ENCODE measurements around the gene CEP70. TPM values are rescaled to one million over a fixed set of nuclear protein-coding genes. Genes with fewer than 3 reads are reported as not detected.
"Not testable (repeated sequence)": the region's sequence is repeated elsewhere in the genome, so short reads cannot be mapped to it uniquely, and the experiment has no call there.

Gene CEP70
- total RNA-seq, 2 donors from 2014 or later = 19.7 to 22.6 TPM

GRCh38 chr3:138458774-138459499 lies 135.1 kb downstream of the CEP70 start:
- DNase-seq = no peak
- no peaks in the 10 kb centered on the region for H3K4me1 Mint-ChIP-seq (ENCODE audit: low read depth)
- H3K36me3 Mint-ChIP-seq (ENCODE audit: insufficient read depth in 2 of 2) = no peaks in the 10 kb centered on the region
- H3K9me3 Mint-ChIP-seq = no peaks in the 10 kb centered on the region
- H3K4me3 Mint-ChIP-seq = no peak overlapping the region
- no peaks in the 10 kb centered on the region for H3K27me3 Mint-ChIP-seq (ENCODE audit: low read depth)
- no peak for ATAC-seq (replicated peaks in 1 of 2)
- H3K27ac Mint-ChIP-seq = no peak overlapping the region

DNA sequence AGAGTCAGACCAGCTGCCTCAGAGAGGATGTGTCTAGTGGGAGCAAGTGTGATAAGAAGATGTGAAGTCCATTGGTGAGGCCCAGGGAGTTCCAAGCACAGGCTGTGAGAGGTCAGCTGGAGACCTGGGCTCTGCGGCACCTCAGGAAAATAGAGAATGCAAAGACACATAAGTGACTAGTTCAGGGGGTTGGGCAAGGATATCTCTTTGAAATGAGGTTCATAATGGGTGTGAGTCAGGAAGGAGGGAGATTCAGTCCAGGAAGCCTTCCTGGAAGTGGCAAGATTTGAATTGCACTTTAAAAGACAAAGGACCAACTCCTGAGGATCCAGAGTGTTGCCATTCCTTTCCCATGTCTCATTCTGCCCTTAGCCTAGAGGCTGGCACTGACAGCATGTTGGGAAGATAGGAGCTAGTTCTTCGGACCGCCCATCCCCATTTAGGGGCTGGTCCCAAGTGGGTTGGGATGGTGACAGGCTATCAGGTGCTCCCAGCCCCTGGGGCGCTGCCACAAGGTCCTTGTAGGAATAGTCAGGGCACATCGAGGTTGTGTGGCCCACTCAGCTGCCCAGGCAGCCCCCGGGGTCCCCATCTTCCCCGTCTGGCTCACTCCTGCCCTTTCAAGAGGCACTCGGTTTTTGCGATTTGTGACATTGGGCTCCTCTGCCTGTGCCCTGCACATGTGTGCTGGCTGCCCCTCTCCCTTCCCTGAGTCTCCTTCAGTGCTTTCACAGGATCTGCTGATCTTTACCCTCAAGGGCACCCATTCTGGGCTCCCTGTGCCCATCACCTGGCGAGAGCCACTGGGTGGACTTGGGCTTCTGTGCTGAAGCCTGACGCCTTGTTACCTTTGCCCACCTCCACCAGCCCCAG lies 136.0 kb downstream of the CEP70 start:
- Mint-ChIP-seq H3K9me3 (no peaks in the 10 kb centered on the region), H3K27me3 (ENCODE audit: low read depth) (no peaks in the 10 kb centered on the region), H3K4me3 (no peak overlapping the region), H3K4me1 (ENCODE audit: low read depth) (no peaks in the 10 kb centered on the region), H3K27ac (no peak overlapping the region), H3K36me3 (ENCODE audit: insufficient read depth in 2 of 2) (no peaks in the 10 kb centered on the region)
- ATAC-seq (replicated peaks in 1 of 2) = no peak
- no peak for DNase-seq

DNA sequence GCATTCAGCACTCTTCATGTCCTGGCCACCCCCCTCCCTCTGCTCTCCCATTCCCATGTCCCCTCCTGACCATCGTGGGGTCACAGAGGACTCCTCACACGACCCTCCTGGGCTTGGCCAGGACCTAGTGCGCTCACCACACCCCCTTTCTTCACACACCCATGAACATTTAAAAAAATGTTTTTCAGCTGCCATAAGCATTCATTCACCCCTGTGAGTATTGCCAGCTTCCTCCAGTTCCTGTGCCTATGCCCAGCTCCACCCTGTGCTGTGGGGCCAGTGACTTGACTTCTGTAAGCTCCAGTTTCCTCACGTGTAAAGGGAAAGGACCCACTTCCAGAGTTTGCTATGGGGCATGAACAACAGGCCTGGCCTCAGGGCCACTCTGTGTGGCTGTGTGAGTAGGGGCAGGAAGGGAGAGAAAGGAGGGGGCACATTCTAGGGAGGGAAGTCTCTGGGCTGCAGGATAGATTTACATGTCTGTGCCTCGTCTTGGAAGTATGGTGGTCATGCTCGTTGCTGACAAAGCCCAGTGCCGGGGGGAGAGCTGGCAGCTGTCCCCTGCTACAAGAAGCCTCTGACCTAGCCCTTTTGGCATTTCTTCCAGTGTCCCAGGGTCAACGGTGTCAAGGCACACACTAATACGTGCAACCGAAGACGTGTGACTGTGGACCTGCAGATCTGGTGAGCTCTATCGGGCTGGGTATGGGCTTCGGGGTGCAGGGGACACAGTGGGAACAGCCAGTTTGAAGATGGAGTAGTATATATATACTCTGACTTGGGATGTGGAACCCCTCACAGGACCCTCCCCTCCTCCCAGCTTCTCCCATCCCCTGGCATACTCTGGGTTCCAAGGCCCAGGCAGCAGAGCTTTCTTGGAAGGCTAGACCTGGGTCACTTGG lies 136.8 kb downstream of the CEP70 start:
- no peaks in the 10 kb centered on the region for H3K27me3 Mint-ChIP-seq (ENCODE audit: low read depth)
- no peaks in the 10 kb centered on the region for H3K4me1 Mint-ChIP-seq (ENCODE audit: low read depth)
- no peaks in the 10 kb centered on the region for H3K36me3 Mint-ChIP-seq (ENCODE audit: insufficient read depth in 2 of 2)
- no peak overlapping the region for H3K4me3 Mint-ChIP-seq
- no peaks in the 10 kb centered on the region for H3K9me3 Mint-ChIP-seq
- ATAC-seq (replicated peaks in 1 of 2) (no peak), DNase-seq (no peak)
- no peak overlapping the region for H3K27ac Mint-ChIP-seq

DNA sequence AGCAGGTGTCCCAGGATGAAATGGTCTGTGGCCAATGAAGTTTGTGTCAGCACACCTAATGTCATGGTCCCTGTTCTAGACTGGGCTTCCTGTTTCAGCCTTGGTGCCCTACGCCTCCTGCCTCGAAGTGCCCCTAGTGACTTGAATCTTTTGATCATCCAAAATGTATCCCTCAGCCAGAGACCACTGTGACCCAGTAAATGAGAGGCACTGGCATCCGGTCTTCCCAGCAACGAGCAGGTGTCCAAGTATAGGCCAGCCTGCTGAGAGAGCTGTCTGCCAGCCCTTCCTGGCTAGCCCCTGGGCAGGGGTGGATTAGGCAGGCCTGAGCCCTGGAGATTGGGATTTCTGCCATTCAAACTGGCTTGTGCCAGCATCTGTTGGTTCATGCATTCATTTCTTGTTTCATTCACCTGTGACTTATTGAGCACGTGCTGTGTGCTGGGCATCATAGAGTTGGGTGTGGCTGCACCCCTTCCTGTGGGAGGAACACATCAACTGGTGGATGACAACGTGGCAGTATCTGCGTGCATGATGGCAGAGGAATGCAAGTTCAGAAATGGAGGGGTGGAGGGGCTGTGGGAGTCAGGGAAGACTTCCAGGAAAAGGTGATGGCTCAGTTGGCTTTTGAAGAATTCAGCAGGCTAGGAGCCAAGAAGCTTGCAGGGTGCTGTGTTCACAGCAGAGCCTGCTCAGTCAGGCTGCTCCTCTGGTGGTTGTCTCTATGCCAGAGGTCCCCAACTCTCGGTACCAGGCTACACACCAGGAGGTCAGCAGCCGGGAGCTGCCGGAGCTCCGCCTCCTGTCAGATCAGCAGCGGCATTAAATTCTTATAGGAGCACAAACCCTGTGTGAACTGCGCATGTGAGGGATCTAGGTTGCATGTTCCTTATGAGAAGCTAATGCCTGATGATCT lies 138.0 kb downstream of the CEP70 start:
- Mint-ChIP-seq H3K36me3 (ENCODE audit: insufficient read depth in 2 of 2) (no peaks in the 10 kb centered on the region), H3K4me3 (no peak overlapping the region), H3K27me3 (ENCODE audit: low read depth) (no peaks in the 10 kb centered on the region), H3K27ac (no peak overlapping the region), H3K4me1 (ENCODE audit: low read depth) (no peaks in the 10 kb centered on the region), H3K9me3 (no peaks in the 10 kb centered on the region)
- ATAC-seq (replicated peaks in 1 of 2) (no peak), DNase-seq (no peak)

GRCh38 chr3:138453940-138454339 lies 140.1 kb downstream of the CEP70 start:
- not testable (repeated sequence) for H3K4me1 Mint-ChIP-seq (ENCODE audit: low read depth); ATAC-seq (replicated peaks in 1 of 2); DNase-seq; H3K4me3 Mint-ChIP-seq; H3K9me3 Mint-ChIP-seq; H3K27me3 Mint-ChIP-seq (ENCODE audit: low read depth); H3K27ac Mint-ChIP-seq; H3K36me3 Mint-ChIP-seq (ENCODE audit: insufficient read depth in 2 of 2)

- no peaks in the 10 kb centered on the region for H3K4me1 Mint-ChIP-seq (ENCODE audit: low read depth)
- DNase-seq = no peak
- H3K27me3 Mint-ChIP-seq (ENCODE audit: low read depth) = no peaks in the 10 kb centered on the region
- H3K27ac Mint-ChIP-seq = no peak overlapping the region
- ATAC-seq (replicated peaks in 1 of 2) = no peak
- no peaks in the 10 kb centered on the region for H3K36me3 Mint-ChIP-seq (ENCODE audit: insufficient read depth in 2 of 2)
- H3K4me3 Mint-ChIP-seq = no peak overlapping the region
- H3K9me3 Mint-ChIP-seq = no peaks in the 10 kb centered on the region
These were observed 141.6 kb downstream of the CEP70 start for GRCh38 chr3:138452436-138452835.

- DNase-seq (no peak), ATAC-seq (replicated peaks in 1 of 2) (no peak)
- Mint-ChIP-seq H3K27ac (no peak overlapping the region), H3K27me3 (ENCODE audit: low read depth) (no peaks in the 10 kb centered on the region), H3K4me1 (ENCODE audit: low read depth) (no peaks in the 10 kb centered on the region), H3K4me3 (no peak overlapping the region), H3K9me3 (no peaks in the 10 kb centered on the region), H3K36me3 (ENCODE audit: insufficient read depth in 2 of 2) (no peaks in the 10 kb centered on the region)
These were observed 142.4 kb downstream of the CEP70 start for GRCh38 chr3:138451595-138452162.

- no peaks in the 10 kb centered on the region for H3K27me3 Mint-ChIP-seq (ENCODE audit: low read depth)
- no peak overlapping the region for H3K4me3 Mint-ChIP-seq
- H3K36me3 Mint-ChIP-seq (ENCODE audit: insufficient read depth in 2 of 2) = no peaks in the 10 kb centered on the region
- no peak overlapping the region for H3K27ac Mint-ChIP-seq
- ATAC-seq (replicated peaks in 1 of 2) (no peak), DNase-seq (no peak)
- H3K9me3 Mint-ChIP-seq = no peaks in the 10 kb centered on the region
- H3K4me1 Mint-ChIP-seq (ENCODE audit: low read depth) = no peaks in the 10 kb centered on the region
These were observed 143.2 kb downstream of the CEP70 start for GRCh38 chr3:138450704-138451424.

DNA sequence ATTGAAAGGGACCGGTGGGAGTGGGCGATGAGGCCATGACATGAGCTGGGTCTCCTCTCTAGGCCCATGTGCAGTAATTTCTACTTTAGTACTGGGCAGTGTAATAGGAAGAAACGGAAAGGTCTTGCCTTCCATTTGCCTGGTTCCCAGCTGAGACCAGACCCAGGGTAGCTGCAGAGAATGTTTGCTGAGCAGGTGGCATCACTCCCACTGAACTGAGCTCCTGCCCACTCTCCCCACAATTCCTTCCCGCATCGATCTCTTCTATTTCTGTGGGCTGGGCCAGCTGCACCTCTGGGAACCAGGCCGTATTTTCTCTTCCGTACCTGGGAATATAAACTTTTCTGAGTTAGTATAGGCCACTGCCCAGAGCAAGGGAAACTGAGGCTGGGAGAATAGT lies 143.9 kb downstream of the CEP70 start:
- H3K4me3 Mint-ChIP-seq = no peak overlapping the region

GRCh38 chr3:138449490-138449889 lies 144.6 kb downstream of the CEP70 start:
- Mint-ChIP-seq H3K36me3 (ENCODE audit: insufficient read depth in 2 of 2) (no peaks in the 10 kb centered on the region), H3K4me3 (no peak overlapping the region), H3K4me1 (ENCODE audit: low read depth) (no peaks in the 10 kb centered on the region), H3K27me3 (ENCODE audit: low read depth) (no peaks in the 10 kb centered on the region), H3K9me3 (no peaks in the 10 kb centered on the region), H3K27ac (no peak overlapping the region)
- ATAC-seq (replicated peaks in 1 of 2) (no peak), DNase-seq (no peak)

More for the DNA sequence above, 143.9 kb downstream of the CEP70 start:
- DNase-seq = no peak
- Mint-ChIP-seq H3K27ac (no peak overlapping the region), H3K27me3 (ENCODE audit: low read depth) (no peaks in the 10 kb centered on the region), H3K9me3 (no peaks in the 10 kb centered on the region), H3K36me3 (ENCODE audit: insufficient read depth in 2 of 2) (no peaks in the 10 kb centered on the region), H3K4me1 (ENCODE audit: low read depth) (no peaks in the 10 kb centered on the region)
- ATAC-seq (replicated peaks in 1 of 2) = no peak

- no peak overlapping the region for H3K27ac Mint-ChIP-seq
- H3K9me3 Mint-ChIP-seq = no peaks in the 10 kb centered on the region
- H3K4me3 Mint-ChIP-seq = no peak overlapping the region
- no peak for ATAC-seq (replicated peaks in 1 of 2)
- H3K36me3 Mint-ChIP-seq (ENCODE audit: insufficient read depth in 2 of 2) = no peaks in the 10 kb centered on the region
- no peak for DNase-seq
- no peaks in the 10 kb centered on the region for H3K27me3 Mint-ChIP-seq (ENCODE audit: low read depth)
- H3K4me1 Mint-ChIP-seq (ENCODE audit: low read depth) = no peaks in the 10 kb centered on the region
These were observed 145.4 kb downstream of the CEP70 start for GRCh38 chr3:138448631-138449030.

Measured in activated T-cell treated with anti-CD3 and anti-CD28 coated beads, Interleukin-2, amount 50 U/mL, for 72 hours (primary cell).